Lung (tissue), 12 donors: ENCODE measurements around the gene VSIG4. TPM values are rescaled to one million over a fixed set of nuclear protein-coding genes. Genes with fewer than 3 reads are reported as not detected.

Experiments
- ATAC-seq: fragments of 200-7000 bp; cut with Tn5 transposase; one replicate; pipeline ENCODE4 v1.9.1; 2020; ENCODE audit warnings: moderate number of reproducible peaks; ENCODE audit not compliant: insufficient read depth, low FRiP score
- DNase-seq, 3 donors: peaks; one replicate each; pipeline ENCODE4 v3.0.0-alpha.2; 2013 to 2017
- H3K27ac ChIP-seq, 2 donors: one replicate each; pipeline ENCODE4 v1.5.1; 2013; ENCODE audit warnings: mild to moderate bottlenecking in 2 of 2, moderate library complexity in 2 of 2, control low read depth in 1 of 2, inconsistent platforms in 1 of 2, low read depth in 1 of 2, low read length in 1 of 2
- H3K27me3 ChIP-seq, 3 donors: one replicate each; pipeline ENCODE4 v1.5.1; 2013; ENCODE audit warnings: low read length in 2 of 3; ENCODE audit not compliant: control insufficient read depth in 3 of 3, insufficient read depth in 3 of 3
- H3K36me3 ChIP-seq, 4 donors: one replicate each; pipeline ENCODE4 v1.5.1; 2013; ENCODE audit warnings: low read length in 4 of 4, mild to moderate bottlenecking in 1 of 4, moderate library complexity in 1 of 4; ENCODE audit not compliant: control insufficient read depth in 4 of 4, insufficient read depth in 4 of 4
- H3K4me1 ChIP-seq, 5 donors: one replicate each; pipeline ENCODE4 v1.5.1; 2013; ENCODE audit warnings: low read length in 5 of 5, mild to moderate bottlenecking in 2 of 5, moderate library complexity in 1 of 5; ENCODE audit not compliant: control insufficient read depth in 5 of 5, insufficient read depth in 5 of 5
- H3K4me3 ChIP-seq: one replicate; pipeline ENCODE4 v1.5.1; 2013; ENCODE audit warnings: mild to moderate bottlenecking, control low read depth, moderate library complexity
- H3K9ac ChIP-seq, 2 donors: one replicate each; pipeline ENCODE4 v1.5.1; 2013; ENCODE audit warnings: low read length in 2 of 2, control low read depth in 1 of 2; ENCODE audit not compliant: insufficient read depth in 1 of 2
- H3K9me3 ChIP-seq, 4 donors: one replicate each; pipeline ENCODE4 v1.5.1; 2013; ENCODE audit warnings: low read length in 3 of 4, mild to moderate bottlenecking in 1 of 4, moderate library complexity in 1 of 4; ENCODE audit not compliant: control insufficient read depth in 4 of 4, insufficient read depth in 3 of 4
- WGBS, 2 donors: extraction: QIAGEN DNeasy Blood & Tissue Kit; methylation state at CpG; one replicate each; pipeline ENCODE4 v1.1.7; 2013; 5-methylcytosine and 5-hydroxymethylcytosine counted together
- polyA plus RNA-seq, 2 donors: library from polyadenylated mRNA; stranded (reverse); fragments of 200-250 nt; gene quantifications; one replicate each; pipeline ENCODE4 v1.2.1, GENCODE V29; 2013
- total RNA-seq, 2 donors: library from RNA; depleted of rRNA in 1 of 2; stranded (reverse); fragments of >200 nt in 1 of 2; gene quantifications; one replicate each; pipeline ENCODE4 v1.2.1, GENCODE V29; 2014 to 2021
- TF ChIP-seq, protein P1 (sequence below): IDR thresholded peaks from 2 replicates; pipeline ENCODE4 v1.5.1; 2012; ENCODE audit warnings: mild to moderate bottlenecking; ENCODE audit errors: control extremely low read depth, extremely low read depth
- donor health status: control.
- donor health status: control.
- donor health status: Bipolar disorder and iron deficiency.
- donor health status: healthy.
- donor health status: DM: yes; HTN: yes; CAD: no.

VSIG4 gene
- total and polyA plus RNA-seq, 4 donors = 13.7 to 255 (median 154) TPM

DNA sequence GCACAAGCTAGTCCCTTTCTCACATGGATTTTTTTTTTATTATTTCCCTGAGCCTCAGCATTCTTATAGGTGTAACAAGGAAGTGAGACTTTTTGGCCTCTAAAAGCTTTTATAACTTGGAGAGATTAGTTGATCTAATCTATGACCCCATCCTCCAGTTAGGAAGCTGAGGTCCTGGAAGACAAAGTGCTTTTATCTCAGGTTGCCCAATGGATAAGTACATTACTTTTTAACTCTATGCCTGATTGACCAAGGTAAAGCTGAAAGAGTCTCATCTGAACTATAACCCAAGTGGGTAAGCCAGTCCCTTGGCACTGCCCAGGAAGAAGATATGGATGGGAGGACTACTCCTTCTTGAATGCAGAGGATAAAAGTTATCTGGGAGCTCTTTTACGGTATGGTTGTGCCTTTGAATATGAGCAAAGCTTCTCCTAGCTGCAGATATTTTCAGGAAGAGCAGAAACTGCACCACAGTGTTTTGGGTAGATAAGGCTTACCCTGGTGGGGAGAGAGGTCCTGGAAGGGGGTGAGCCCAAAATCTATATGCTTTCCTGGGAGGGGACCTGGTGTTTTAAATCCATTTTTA lies 40.2 kb downstream of the VSIG4 start:
- 56 to 64% methylated on average over 1 of the region's 1 CpG for WGBS, 2 donors
- no peak overlapping the region for H3K27ac ChIP-seq
- no peak for ATAC-seq

DNA sequence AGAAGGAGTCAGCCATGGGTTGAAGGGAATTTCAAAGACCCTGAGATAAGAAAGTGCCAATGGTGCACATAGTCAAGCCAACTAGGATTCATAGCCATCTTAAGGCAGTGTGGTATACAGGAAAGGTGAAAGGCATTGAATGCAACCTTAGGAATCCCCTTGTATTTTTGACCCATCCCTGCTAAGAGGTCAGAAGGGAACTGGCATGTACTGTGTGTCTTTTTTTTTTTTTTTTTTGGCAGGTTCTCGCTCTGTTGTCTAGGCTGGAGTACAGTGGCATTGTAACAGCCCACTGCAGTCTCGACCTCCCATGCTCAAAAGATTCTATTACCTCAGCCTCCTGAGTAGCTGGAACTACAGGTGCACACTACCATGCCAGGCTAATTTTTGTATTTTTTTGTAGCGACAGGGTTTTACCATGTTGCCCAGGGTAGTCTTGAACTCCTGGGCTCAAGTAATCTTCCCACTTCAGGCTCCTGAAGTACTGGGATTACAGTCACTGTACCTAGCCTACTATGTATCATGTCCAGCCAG lies 40.8 kb downstream of the VSIG4 start:
- no peak overlapping the region for H3K4me3 ChIP-seq
- no peak for ATAC-seq
- H3K36me3 ChIP-seq = no peaks in the 10 kb centered on the region
- H3K4me1 ChIP-seq = no peaks in the 10 kb centered on the region
- H3K9me3 ChIP-seq = no peaks in the 10 kb centered on the region
- TF ChIP-seq, protein P1, sequence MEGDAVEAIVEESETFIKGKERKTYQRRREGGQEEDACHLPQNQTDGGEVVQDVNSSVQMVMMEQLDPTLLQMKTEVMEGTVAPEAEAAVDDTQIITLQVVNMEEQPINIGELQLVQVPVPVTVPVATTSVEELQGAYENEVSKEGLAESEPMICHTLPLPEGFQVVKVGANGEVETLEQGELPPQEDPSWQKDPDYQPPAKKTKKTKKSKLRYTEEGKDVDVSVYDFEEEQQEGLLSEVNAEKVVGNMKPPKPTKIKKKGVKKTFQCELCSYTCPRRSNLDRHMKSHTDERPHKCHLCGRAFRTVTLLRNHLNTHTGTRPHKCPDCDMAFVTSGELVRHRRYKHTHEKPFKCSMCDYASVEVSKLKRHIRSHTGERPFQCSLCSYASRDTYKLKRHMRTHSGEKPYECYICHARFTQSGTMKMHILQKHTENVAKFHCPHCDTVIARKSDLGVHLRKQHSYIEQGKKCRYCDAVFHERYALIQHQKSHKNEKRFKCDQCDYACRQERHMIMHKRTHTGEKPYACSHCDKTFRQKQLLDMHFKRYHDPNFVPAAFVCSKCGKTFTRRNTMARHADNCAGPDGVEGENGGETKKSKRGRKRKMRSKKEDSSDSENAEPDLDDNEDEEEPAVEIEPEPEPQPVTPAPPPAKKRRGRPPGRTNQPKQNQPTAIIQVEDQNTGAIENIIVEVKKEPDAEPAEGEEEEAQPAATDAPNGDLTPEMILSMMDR = no peak
- no peaks in the 10 kb centered on the region for H3K27me3 ChIP-seq
- H3K27ac ChIP-seq = no peak overlapping the region
- WGBS, 2 donors = 71 to 82% methylated on average over 3 of the region's 3 CpGs
- no peak overlapping the region for H3K9ac ChIP-seq
- DNase-seq = no peak

More for the DNA sequence above, 40.2 kb downstream of the VSIG4 start:
- Histone ChIP-seq H3K9me3 (no peaks in the 10 kb centered on the region), H3K4me3 (no peak overlapping the region), H3K4me1 (no peaks in the 10 kb centered on the region), H3K36me3 (no peaks in the 10 kb centered on the region), H3K9ac (no peak overlapping the region), H3K27me3 (no peaks in the 10 kb centered on the region)
- DNase-seq = no peak
- TF ChIP-seq, protein P1 = no peak

DNA sequence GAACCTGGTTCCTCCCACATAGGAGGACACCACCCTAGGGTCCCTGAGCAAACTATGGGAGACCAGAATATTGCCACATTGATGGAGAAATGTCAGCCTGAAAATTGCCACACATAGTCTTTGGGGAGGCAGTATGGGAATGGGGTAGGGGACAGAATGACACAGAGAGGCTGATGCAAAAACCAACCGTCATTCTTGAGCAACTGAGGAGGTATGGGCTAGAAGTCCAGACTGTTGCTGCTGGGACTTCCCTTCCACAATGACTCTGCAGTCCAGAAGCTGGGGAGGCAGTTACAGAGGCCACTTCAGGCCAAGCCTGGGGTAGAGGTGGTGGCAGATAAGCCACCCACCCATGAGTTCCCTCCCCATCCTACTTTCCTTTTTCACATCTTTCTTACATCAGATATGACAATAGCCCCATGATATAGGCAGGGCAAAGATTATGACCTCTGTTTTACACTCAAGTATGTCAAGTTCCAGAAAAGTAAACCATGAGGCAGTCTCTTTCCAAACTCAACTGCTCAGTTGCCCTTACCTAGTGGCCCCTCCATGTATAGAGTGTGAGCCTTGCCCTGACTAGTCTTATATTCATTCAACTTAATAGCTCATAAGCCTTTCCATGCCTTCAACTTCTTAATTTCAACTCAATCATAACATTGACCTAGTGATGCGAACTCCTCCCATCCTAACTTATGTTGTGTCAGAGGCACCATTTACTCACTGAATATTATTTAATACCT lies 41.7 kb downstream of the VSIG4 start:
- ATAC-seq = peak; percentile 47
- no peak overlapping the region for H3K27ac ChIP-seq

More for the DNA sequence above, 41.7 kb downstream of the VSIG4 start:
- TF ChIP-seq, protein P1 = no peak
- DNase-seq = no peak
- H3K36me3 ChIP-seq = no peaks in the 10 kb centered on the region
- H3K4me1 ChIP-seq = no peaks in the 10 kb centered on the region
- no peaks in the 10 kb centered on the region for H3K27me3 ChIP-seq
- no peaks in the 10 kb centered on the region for H3K9me3 ChIP-seq
- no peak overlapping the region for H3K9ac ChIP-seq
- H3K4me3 ChIP-seq = no peak overlapping the region
- WGBS, 2 donors = 48 to 66% methylated on average over 2 of the region's 2 CpGs
